Glutamatergic neuron (in vitro differentiated cells): ENCODE results near the gene IRF9. TPM values are rescaled to one million over a fixed set of nuclear protein-coding genes. Genes with fewer than 3 reads are reported as not detected.
A peak's percentile ranks its signal among the peaks of the same experiment; 100 is the strongest.
"Not testable (repeated sequence)": the region's sequence is repeated elsewhere in the genome, so short reads cannot be mapped to it uniquely, and the experiment has no call there.

Experiments
- DNase-seq: peaks from one replicate; pipeline ENCODE4 v3.0.0; 2022
- H3K27ac Mint-ChIP-seq: one replicate; pipeline ENCODE4 v1.8.0; 2020; ENCODE audit warnings: mild to moderate bottlenecking, mixed read lengths, inconsistent platforms; ENCODE audit not compliant: unreplicated experiment
- H3K27me3 Mint-ChIP-seq: one replicate; pipeline ENCODE4 v1.8.0; 2020; ENCODE audit warnings: mild to moderate bottlenecking, moderate library complexity, mixed read lengths, inconsistent platforms; ENCODE audit not compliant: unreplicated experiment
- H3K36me3 Mint-ChIP-seq: one replicate; pipeline ENCODE4 v1.8.0; 2020; ENCODE audit warnings: mild to moderate bottlenecking, mixed read lengths, inconsistent platforms; ENCODE audit not compliant: unreplicated experiment
- H3K4me1 Mint-ChIP-seq: one replicate; pipeline ENCODE4 v1.8.0; 2020; ENCODE audit warnings: mild to moderate bottlenecking, low read depth, mixed read lengths, inconsistent platforms; ENCODE audit not compliant: unreplicated experiment
- H3K4me3 Mint-ChIP-seq: one replicate; pipeline ENCODE4 v1.8.0; 2020; ENCODE audit warnings: mild to moderate bottlenecking, mixed read lengths, inconsistent platforms; ENCODE audit not compliant: unreplicated experiment
- H3K9me3 Mint-ChIP-seq: one replicate; pipeline ENCODE4 v1.8.0; 2020; ENCODE audit warnings: mild to moderate bottlenecking, moderate library complexity, mixed read lengths, inconsistent platforms; ENCODE audit not compliant: unreplicated experiment
- CTCF ChIP-seq: fragments of 200-600 bp; sonication (generic); IDR thresholded peaks from one replicate; pipeline ENCODE4 v1.5.0; 2021; ENCODE audit not compliant: partially characterized antibody, unreplicated experiment
- total RNA-seq: library from RNA; stranded (reverse); fragmentation: NEBNext Ultra II Directional; extraction: Animal tissue kit (Norgen Biotek cat#: 25700); gene quantifications from one replicate; pipeline ENCODE4 v1.2.1, GENCODE V29; 2021; ENCODE audit not compliant: unreplicated experiment

IRF9 gene
- total RNA-seq, 1 donor from 2014 or later, result 31.0 TPM

- no peak for DNase-seq
- no peak for TF ChIP-seq CTCF
- Mint-ChIP-seq H3K27me3 (peaks cover 11% of the 10 kb centered on the region), H3K27ac (peak overlapping the region; percentile 96), H3K36me3 (no peaks in the 10 kb centered on the region), H3K4me3 (peak overlapping the region; percentile 96), H3K4me1 (peaks cover 6% of the 10 kb centered on the region), H3K9me3 (peaks cover 6% of the 10 kb centered on the region)
These were observed 35.3 kb downstream of the IRF9 start for GRCh38 chr14:24196071-24197055.

GRCh38 chr14:24197056-24197450 is 36.0 kb downstream of the IRF9 start:
- Mint-ChIP-seq H3K9me3 (peaks cover 6% of the 10 kb centered on the region), H3K27me3 (peaks cover 11% of the 10 kb centered on the region), H3K4me1 (peaks cover 6% of the 10 kb centered on the region), H3K36me3 (no peaks in the 10 kb centered on the region), H3K4me3 (peak overlapping the region; percentile 96), H3K27ac (no peak overlapping the region)
- DNase-seq, result no peak
- TF ChIP-seq CTCF, result no peak

GRCh38 chr14:24198814-24199524 is 37.9 kb downstream of the IRF9 start:
- H3K36me3 Mint-ChIP-seq, result peaks cover 5% of the 10 kb centered on the region
- TF ChIP-seq CTCF, result no peak
- no peak for DNase-seq
- H3K4me1 Mint-ChIP-seq, result peaks cover 7% of the 10 kb centered on the region
- no peak overlapping the region for H3K27ac Mint-ChIP-seq
- H3K4me3 Mint-ChIP-seq, result no peak overlapping the region
- peaks cover 4% of the 10 kb centered on the region for H3K9me3 Mint-ChIP-seq
- peaks cover 9% of the 10 kb centered on the region for H3K27me3 Mint-ChIP-seq

- not testable (repeated sequence) for H3K27me3 Mint-ChIP-seq, H3K9me3 Mint-ChIP-seq, DNase-seq, H3K4me1 Mint-ChIP-seq, H3K4me3 Mint-ChIP-seq
- Mint-ChIP-seq H3K36me3 (peaks cover 15% of the 10 kb centered on the region), H3K27ac (peak overlapping the region; percentile 4)
These were observed 41.5 kb downstream of the IRF9 start for GRCh38 chr14:24202538-24202937.

- H3K27me3 Mint-ChIP-seq, H3K4me3 Mint-ChIP-seq, DNase-seq, H3K4me1 Mint-ChIP-seq, H3K9me3 Mint-ChIP-seq, H3K27ac Mint-ChIP-seq: not testable (repeated sequence)
- peaks cover 15% of the 10 kb centered on the region for H3K36me3 Mint-ChIP-seq
These were observed 42.3 kb downstream of the IRF9 start for GRCh38 chr14:24203249-24203886.
